Measurements from ENCODE around the gene CHRNA9. TPM values are rescaled to one million over a fixed set of nuclear protein-coding genes. Genes with fewer than 3 reads are reported as not detected.

The CHRNA9 gene
- total and polyA plus RNA-seq, 2 experiments from 2014 or later: 0.58 to 5.7 TPM

DNA sequence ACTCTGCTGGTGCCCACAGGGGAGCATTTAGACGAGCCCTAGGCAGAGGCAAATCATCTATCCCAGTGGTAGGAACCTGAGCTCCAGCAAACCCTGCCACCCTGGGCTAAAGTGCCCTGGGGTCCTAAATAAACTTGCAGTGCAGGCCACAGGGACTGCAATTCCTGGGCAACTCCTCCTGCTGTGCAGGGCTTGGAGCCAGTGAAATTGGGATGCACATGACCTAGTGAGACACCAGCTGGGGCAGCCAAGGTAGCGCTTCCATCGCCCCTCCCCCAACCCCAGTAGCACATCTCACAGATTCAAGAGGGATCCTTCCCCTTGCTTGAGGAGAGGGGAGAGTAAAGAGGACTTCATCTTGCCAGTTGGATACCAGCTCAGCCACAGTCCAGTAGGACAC is 44.1 kb downstream of the CHRNA9 start:
- TF ChIP-seq, protein P1, sequence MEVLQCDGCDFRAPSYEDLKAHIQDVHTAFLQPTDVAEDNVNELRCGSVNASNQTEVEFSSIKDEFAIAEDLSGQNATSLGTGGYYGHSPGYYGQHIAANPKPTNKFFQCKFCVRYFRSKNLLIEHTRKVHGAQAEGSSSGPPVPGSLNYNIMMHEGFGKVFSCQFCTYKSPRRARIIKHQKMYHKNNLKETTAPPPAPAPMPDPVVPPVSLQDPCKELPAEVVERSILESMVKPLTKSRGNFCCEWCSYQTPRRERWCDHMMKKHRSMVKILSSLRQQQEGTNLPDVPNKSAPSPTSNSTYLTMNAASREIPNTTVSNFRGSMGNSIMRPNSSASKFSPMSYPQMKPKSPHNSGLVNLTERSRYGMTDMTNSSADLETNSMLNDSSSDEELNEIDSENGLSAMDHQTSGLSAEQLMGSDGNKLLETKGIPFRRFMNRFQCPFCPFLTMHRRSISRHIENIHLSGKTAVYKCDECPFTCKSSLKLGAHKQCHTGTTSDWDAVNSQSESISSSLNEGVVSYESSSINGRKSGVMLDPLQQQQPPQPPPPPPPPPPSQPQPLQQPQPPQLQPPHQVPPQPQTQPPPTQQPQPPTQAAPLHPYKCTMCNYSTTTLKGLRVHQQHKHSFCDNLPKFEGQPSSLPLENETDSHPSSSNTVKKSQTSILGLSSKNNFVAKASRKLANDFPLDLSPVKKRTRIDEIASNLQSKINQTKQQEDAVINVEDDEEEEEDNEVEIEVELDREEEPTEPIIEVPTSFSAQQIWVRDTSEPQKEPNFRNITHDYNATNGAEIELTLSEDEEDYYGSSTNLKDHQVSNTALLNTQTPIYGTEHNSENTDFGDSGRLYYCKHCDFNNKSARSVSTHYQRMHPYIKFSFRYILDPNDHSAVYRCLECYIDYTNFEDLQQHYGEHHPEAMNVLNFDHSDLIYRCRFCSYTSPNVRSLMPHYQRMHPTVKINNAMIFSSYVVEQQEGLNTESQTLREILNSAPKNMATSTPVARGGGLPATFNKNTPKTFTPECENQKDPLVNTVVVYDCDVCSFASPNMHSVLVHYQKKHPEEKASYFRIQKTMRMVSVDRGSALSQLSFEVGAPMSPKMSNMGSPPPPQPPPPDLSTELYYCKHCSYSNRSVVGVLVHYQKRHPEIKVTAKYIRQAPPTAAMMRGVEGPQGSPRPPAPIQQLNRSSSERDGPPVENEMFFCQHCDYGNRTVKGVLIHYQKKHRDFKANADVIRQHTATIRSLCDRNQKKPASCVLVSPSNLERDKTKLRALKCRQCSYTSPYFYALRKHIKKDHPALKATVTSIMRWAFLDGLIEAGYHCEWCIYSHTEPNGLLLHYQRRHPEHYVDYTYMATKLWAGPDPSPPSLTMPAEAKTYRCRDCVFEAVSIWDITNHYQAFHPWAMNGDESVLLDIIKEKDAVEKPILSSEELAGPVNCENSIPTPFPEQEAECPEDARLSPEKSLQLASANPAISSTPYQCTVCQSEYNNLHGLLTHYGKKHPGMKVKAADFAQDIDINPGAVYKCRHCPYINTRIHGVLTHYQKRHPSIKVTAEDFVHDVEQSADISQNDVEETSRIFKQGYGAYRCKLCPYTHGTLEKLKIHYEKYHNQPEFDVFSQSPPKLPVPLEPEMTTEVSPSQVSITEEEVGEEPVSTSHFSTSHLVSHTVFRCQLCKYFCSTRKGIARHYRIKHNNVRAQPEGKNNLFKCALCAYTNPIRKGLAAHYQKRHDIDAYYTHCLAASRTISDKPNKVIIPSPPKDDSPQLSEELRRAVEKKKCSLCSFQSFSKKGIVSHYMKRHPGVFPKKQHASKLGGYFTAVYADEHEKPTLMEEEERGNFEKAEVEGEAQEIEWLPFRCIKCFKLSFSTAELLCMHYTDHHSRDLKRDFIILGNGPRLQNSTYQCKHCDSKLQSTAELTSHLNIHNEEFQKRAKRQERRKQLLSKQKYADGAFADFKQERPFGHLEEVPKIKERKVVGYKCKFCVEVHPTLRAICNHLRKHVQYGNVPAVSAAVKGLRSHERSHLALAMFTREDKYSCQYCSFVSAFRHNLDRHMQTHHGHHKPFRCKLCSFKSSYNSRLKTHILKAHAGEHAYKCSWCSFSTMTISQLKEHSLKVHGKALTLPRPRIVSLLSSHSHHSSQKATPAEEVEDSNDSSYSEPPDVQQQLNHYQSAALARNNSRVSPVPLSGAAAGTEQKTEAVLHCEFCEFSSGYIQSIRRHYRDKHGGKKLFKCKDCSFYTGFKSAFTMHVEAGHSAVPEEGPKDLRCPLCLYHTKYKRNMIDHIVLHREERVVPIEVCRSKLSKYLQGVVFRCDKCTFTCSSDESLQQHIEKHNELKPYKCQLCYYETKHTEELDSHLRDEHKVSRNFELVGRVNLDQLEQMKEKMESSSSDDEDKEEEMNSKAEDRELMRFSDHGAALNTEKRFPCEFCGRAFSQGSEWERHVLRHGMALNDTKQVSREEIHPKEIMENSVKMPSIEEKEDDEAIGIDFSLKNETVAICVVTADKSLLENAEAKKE (CRISPR knock-in tag; IDR thresholded peaks at IDR 0.05): 0 out of 2 replicates have a peak, but pooled peaks have one; percentile 19
- no peak for TF ChIP-seq EZH2phosphoT487 (IDR thresholded peaks at IDR 0.05; ENCODE audit: unreplicated experiment)
- no peaks in the 10 kb centered on the region for H3F3A ChIP-seq (replicated peaks; ENCODE audit: low read depth)
- H2AFZ ChIP-seq: peak overlapping the region; percentile 78
- Mint-ChIP-seq H3K4me3 (no peak overlapping the region), H3K4me1 (peaks cover 8% of the 10 kb centered on the region; the same call in 2 of the 3 replicates), H3K9me3 (no peaks in the 10 kb centered on the region), H3K36me3 (ENCODE audit: low read depth) (no peaks in the 10 kb centered on the region), H3K27me3 (ENCODE audit: insufficient read depth, low read depth, poor library complexity) (peaks cover 3% of the 10 kb centered on the region), H3K27ac (no peak overlapping the region)
- no peaks in the 10 kb centered on the region for H3K4me1 ChIP-seq (ENCODE audit: insufficient read depth)
- H3K36me3 ChIP-seq (ENCODE audit: insufficient read depth): no peaks in the 10 kb centered on the region
- DNase-seq (ENCODE audit: low spot score) (peak; percentile 19), ATAC-seq (peak; percentile 48)
- H3K4me2 ChIP-seq: no peak overlapping the region
- H3K79me2 ChIP-seq (replicated peaks; ENCODE audit: insufficient read depth): no peaks in the 10 kb centered on the region
- peaks cover 7% of the 10 kb centered on the region; the same call in 1 of the 2 replicates for H3K9me2 ChIP-seq (ENCODE audit: insufficient read depth)
- H3K27me3 ChIP-seq (ENCODE audit: insufficient read depth): no peaks in the 10 kb centered on the region
- H3K4me3 ChIP-seq: no peak overlapping the region
- H4K20me1 ChIP-seq (replicated peaks; ENCODE audit: insufficient read depth): no peaks in the 10 kb centered on the region
- no peak overlapping the region for H3K27ac ChIP-seq (ENCODE audit: low read depth)

DNA sequence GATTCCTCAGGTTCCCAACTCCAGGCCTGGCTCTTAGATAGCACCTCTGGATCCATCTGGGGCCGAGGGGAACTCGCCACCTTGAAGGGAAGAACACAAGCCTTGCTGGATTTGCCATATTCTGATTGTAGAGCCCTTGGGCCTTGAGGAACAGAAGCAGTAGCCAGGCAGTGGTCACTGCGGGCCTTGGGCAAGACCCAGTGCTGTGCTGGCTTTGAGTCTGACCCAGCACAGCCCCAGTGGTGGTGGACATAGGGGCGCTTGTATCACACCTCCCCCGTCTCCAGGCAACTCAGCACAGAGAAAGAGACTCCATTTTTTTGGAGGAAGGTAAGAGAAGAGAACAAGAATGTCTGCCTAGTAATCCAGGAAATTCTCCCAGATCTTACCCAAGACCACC is 45.5 kb downstream of the CHRNA9 start:
- no peak for DNase-seq (ENCODE audit: low spot score)
- H3K4me3 ChIP-seq: no peak overlapping the region
- H3K79me2 ChIP-seq (replicated peaks; ENCODE audit: insufficient read depth): no peaks in the 10 kb centered on the region
- no peak overlapping the region for H3K27ac ChIP-seq (ENCODE audit: low read depth)
- Mint-ChIP-seq H3K27ac (no peak overlapping the region), H3K9me3 (no peaks in the 10 kb centered on the region), H3K36me3 (ENCODE audit: low read depth) (no peaks in the 10 kb centered on the region), H3K27me3 (ENCODE audit: insufficient read depth, low read depth, poor library complexity) (peaks cover 3% of the 10 kb centered on the region), H3K4me1 (peaks cover 12% of the 10 kb centered on the region; the same call in 2 of the 3 replicates), H3K4me3 (no peak overlapping the region)
- H3K27me3 ChIP-seq (ENCODE audit: insufficient read depth): no peaks in the 10 kb centered on the region
- H3K4me1 ChIP-seq (ENCODE audit: insufficient read depth): no peaks in the 10 kb centered on the region
- no peaks in the 10 kb centered on the region for H3K36me3 ChIP-seq (ENCODE audit: insufficient read depth)
- no peaks in the 10 kb centered on the region for H4K20me1 ChIP-seq (replicated peaks; ENCODE audit: insufficient read depth)
- peaks cover 7% of the 10 kb centered on the region; the same call in 1 of the 2 replicates for H3K9me2 ChIP-seq (ENCODE audit: insufficient read depth)
- H3K4me2 ChIP-seq: no peak overlapping the region
- no peak overlapping the region for H2AFZ ChIP-seq
- no peak for ATAC-seq
- no peaks in the 10 kb centered on the region for H3F3A ChIP-seq (replicated peaks; ENCODE audit: low read depth)
- TF ChIP-seq CREB1 (CRISPR knock-in tag; IDR thresholded peaks at IDR 0.05; ENCODE audit: low read depth) (no peak), NANOG (IDR thresholded peaks at IDR 0.05; ENCODE audit: borderline replicate concordance) (no peak), ZNF114 (CRISPR knock-in tag; IDR thresholded peaks at IDR 0.05) (no peak), JUNB (IDR thresholded peaks at IDR 0.05; ENCODE audit: unreplicated experiment) (no peak)
- TF ChIP-seq, protein P2, sequence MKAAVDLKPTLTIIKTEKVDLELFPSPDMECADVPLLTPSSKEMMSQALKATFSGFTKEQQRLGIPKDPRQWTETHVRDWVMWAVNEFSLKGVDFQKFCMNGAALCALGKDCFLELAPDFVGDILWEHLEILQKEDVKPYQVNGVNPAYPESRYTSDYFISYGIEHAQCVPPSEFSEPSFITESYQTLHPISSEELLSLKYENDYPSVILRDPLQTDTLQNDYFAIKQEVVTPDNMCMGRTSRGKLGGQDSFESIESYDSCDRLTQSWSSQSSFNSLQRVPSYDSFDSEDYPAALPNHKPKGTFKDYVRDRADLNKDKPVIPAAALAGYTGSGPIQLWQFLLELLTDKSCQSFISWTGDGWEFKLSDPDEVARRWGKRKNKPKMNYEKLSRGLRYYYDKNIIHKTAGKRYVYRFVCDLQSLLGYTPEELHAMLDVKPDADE (IDR thresholded peaks at IDR 0.05): no peak
- TF ChIP-seq, protein P3, sequence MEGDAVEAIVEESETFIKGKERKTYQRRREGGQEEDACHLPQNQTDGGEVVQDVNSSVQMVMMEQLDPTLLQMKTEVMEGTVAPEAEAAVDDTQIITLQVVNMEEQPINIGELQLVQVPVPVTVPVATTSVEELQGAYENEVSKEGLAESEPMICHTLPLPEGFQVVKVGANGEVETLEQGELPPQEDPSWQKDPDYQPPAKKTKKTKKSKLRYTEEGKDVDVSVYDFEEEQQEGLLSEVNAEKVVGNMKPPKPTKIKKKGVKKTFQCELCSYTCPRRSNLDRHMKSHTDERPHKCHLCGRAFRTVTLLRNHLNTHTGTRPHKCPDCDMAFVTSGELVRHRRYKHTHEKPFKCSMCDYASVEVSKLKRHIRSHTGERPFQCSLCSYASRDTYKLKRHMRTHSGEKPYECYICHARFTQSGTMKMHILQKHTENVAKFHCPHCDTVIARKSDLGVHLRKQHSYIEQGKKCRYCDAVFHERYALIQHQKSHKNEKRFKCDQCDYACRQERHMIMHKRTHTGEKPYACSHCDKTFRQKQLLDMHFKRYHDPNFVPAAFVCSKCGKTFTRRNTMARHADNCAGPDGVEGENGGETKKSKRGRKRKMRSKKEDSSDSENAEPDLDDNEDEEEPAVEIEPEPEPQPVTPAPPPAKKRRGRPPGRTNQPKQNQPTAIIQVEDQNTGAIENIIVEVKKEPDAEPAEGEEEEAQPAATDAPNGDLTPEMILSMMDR (conservative IDR thresholded peaks at IDR 0.05; ENCODE audit: low read depth in 2 of 2): no peak
